ENCODE data around the gene OR4N5.

Gene OR4N5

DNA sequence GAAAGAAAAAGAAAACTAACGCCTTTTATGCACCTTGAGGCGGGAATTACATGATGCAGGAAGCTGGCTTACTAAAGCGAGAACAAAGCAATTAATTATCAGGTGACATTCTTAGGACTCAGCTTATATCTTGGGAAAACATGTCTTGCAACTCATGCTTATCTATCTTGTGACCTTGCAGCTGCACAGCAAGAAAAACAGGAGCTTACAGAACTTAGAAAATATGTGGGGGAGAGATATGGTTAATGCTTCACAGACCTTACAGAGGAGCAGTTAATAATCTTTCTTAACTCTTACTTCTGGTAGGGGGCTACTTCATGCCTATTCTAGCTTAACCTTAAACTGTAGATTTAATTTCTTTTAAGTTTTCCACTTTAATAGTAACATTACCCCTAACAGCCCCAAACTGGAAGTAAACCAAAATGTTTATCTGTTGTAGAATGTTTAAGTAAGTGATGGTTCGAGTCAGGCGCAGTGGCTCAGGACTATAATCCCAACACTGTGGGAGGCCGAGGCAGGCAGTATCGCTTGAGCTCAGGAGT, 38.9 kb downstream of the OR4N5 start:
- TF ChIP-seq, protein P1, sequence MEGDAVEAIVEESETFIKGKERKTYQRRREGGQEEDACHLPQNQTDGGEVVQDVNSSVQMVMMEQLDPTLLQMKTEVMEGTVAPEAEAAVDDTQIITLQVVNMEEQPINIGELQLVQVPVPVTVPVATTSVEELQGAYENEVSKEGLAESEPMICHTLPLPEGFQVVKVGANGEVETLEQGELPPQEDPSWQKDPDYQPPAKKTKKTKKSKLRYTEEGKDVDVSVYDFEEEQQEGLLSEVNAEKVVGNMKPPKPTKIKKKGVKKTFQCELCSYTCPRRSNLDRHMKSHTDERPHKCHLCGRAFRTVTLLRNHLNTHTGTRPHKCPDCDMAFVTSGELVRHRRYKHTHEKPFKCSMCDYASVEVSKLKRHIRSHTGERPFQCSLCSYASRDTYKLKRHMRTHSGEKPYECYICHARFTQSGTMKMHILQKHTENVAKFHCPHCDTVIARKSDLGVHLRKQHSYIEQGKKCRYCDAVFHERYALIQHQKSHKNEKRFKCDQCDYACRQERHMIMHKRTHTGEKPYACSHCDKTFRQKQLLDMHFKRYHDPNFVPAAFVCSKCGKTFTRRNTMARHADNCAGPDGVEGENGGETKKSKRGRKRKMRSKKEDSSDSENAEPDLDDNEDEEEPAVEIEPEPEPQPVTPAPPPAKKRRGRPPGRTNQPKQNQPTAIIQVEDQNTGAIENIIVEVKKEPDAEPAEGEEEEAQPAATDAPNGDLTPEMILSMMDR (IDR thresholded peaks at IDR 0.05; ENCODE audit: control extremely low read depth, extremely low read depth, low read depth, missing control alignments), result no peak
- ChIA-PET POLR2A (no interaction called here), CTCF (no interaction called here)
- no peak for DNase-seq (ENCODE audit: extremely low spot score)

DNA sequence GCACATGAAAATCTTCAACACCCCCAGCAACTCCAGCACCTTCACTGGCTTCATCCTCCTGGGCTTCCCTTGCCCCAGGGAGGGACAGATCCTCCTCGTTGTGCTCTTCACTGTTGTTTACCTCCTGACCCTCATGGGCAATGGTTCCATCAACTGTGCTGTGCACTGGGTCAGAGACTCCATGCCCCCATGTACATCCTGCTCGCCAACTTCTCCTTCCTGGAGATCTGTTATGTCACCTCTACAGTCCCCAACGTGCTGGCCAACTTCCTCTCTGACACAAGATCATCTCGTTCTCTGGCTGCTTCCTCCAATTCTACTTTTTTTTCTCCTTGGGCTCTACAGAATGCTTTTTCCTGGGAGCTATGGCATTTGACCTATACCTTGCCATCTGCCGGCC, 40.6 kb downstream of the OR4N5 start:
- ChIA-PET POLR2A (no interaction called here), CTCF (no interaction called here)
- DNase-seq (ENCODE audit: extremely low spot score), result no peak
- TF ChIP-seq, protein P1 (IDR thresholded peaks at IDR 0.05; ENCODE audit: control extremely low read depth, extremely low read depth, low read depth, missing control alignments), result no peak

GRCh38 chr14:20179880-20180279, 41.3 kb downstream of the OR4N5 start:
- ChIA-PET POLR2A (no interaction called here), CTCF (no interaction called here)
- no peak for DNase-seq (ENCODE audit: extremely low spot score)
- TF ChIP-seq, protein P1 (IDR thresholded peaks at IDR 0.05; ENCODE audit: control extremely low read depth, extremely low read depth, low read depth, missing control alignments), result no peak

- CTCF ChIA-PET, result no interaction called here
- POLR2A ChIA-PET, result no interaction called here
- no peak for DNase-seq (ENCODE audit: extremely low spot score)
- TF ChIP-seq, protein P1 (IDR thresholded peaks at IDR 0.05; ENCODE audit: control extremely low read depth, extremely low read depth, low read depth, missing control alignments), result no peak
Measured at GRCh38 chr14:20180486-20180885, 41.9 kb downstream of the OR4N5 start.

- POLR2A ChIA-PET, result no interaction called here
- DNase-seq (ENCODE audit: extremely low spot score), result no peak
- CTCF ChIA-PET, result interaction anchor here (1.9 kb wide), 1 partner anchor 7 kb away, joined by 5 read pairs; the partner anchor contains the start of gene OR11G2
- TF ChIP-seq, protein P1 (IDR thresholded peaks at IDR 0.05; ENCODE audit: control extremely low read depth, extremely low read depth, low read depth, missing control alignments), result no peak
Measured at GRCh38 chr14:20184181-20184580, 45.6 kb downstream of the OR4N5 start.

DNA sequence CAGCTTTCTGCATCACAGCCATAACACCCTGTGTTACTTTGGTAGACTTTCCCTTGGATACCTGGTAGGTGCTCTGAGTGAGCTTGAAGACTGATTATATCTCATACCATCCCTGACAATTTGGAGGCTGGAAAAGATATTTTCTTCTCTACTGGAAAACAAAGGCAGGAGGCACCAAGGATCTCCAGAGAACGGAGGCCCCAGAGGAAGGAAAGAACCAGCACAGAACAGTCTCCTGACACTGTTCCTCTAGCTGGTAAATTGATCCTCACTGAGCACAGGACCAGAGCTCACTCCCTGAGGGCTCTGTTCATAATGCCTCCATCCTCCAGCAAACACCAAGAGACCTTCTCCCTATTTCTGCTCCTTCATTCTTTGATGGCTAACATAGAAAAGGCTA, 52.0 kb downstream of the OR4N5 start, which contains the start of gene OR11G2:
Gene OR11G2, plus strand, starts transcription at position 301 of the 400 bp plus-strand sequence. CDS start 6,542 bp downstream, outside the sequence.
- no peak for DNase-seq (ENCODE audit: extremely low spot score)
- ChIA-PET CTCF (interaction anchor here (1.7 to 2.3 kb wide), 3 partner anchors 7 to 15 kb away, joined by 4 to 7 read pairs (median 5); no protein-coding TSS in a partner anchor), POLR2A (no interaction called here)
- TF ChIP-seq, protein P1 (IDR thresholded peaks at IDR 0.05; ENCODE audit: control extremely low read depth, extremely low read depth, low read depth, missing control alignments), result no peak

Measured in GM10248 (cell line).